Left renal pelvis (tissue), 4 donors: Measurements from ENCODE around the gene LINC01488. TPM values are rescaled to one million over a fixed set of nuclear protein-coding genes. Genes with fewer than 3 reads are reported as not detected.
A peak's percentile ranks its signal among the peaks of the same experiment; 100 is the strongest.

Experiments used
- DNase-seq, 4 donors: peaks; one replicate each; pipeline ENCODE4 v3.0.0-alpha.2; 2013; ENCODE audit warnings: low read depth in 4 of 4, low spot score in 3 of 4
- polyA plus RNA-seq, 4 donors: library from polyadenylated mRNA; unstranded; fragments of 120-200 nt; gene quantifications; one replicate each; pipeline ENCODE4 v1.2.1, GENCODE V29; 2013; ENCODE audit not compliant: insufficient read length in 4 of 4

Gene LINC01488
- under 1 TPM in 2 of 4 donors, not detected in 2; 0.04 to 0.05 TPM for polyA plus RNA-seq

DNA sequence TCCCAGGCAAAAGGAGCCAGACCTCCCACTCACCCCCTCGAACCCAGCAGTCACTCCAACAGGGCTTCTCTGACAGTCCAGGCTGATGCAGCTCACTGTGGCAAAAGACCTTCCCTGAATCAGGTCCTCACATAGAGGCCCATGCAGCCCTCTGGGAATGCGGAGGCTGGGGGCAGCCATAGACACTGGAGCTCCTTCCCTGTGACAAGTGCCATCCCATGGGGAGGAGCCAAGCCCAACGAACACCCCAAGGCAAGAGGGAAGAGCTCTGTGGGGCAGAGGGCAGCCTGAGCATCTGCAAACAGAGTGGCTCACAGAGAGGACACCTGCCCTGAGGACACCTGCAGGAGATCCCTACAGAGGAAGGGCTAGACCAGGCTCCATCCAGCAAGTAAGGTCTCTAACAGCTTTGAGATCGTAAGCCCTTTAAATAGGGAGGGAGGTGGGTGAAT, at the start of gene LINC01488:
LINC01488 (plus strand) TSS at position 271 of the 452 bp plus-strand sequence.
- no peak for DNase-seq

DNA sequence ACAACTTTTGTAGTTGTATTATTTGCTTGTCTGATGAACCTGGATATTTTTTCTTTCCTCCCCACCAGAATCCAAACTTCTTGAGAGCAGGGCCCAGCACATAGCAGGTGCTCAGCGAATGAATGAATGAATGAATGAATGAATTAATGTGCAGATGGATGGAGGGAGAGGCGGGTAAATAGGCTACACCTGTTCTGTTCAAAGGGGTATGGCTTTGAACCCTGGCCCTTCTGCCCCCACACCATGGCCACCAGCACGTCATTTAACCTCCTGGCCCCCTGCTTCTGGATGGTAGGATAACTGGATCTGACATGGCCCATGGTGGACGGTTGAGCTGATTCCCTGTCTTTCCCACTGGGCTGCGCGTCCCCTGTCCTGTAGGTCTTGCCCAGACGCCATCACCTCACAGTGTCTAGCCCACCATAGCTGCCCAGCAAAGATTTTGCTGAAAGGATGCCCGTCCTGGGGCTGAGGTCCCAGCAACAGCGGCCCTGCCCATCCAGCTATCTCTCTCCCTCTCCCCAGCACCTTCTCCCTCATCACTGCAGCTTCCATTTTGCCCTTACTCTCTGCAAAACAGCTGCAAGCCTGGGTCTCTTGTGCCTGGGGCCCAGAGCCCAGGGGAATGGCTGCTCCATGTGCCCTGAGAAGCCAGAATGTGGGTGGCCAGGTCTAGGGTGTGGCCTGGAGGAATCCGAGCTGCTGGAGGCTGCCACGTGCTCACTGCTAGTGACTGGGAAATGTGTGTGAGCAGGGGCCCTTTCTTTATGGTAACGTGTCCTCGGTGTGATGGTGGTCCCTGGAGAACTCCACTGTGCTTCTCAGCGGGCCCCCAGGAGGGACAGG, 49.3 kb upstream of the LINC01488 start:
- no peak for DNase-seq

DNA sequence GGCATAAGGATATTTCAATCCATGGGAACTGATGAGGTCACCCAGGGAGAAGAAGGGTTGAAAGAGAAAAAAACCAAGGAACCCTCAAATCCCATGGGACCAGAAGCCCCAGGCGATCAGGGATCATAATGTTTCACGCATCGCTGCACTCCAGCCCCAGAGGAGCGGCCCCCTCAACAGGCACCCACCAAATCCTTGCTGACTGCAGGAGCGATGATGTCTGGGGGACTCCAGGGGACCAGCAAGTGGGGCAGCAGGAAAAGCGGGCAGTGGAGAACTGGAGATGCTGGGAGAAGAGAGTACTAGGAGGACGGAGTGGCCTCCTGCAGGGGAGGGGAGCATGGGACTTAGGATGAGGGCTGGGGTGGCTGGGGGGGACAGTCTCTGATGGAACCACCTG, 47.7 kb upstream of the LINC01488 start:
- no peak for DNase-seq

DNA sequence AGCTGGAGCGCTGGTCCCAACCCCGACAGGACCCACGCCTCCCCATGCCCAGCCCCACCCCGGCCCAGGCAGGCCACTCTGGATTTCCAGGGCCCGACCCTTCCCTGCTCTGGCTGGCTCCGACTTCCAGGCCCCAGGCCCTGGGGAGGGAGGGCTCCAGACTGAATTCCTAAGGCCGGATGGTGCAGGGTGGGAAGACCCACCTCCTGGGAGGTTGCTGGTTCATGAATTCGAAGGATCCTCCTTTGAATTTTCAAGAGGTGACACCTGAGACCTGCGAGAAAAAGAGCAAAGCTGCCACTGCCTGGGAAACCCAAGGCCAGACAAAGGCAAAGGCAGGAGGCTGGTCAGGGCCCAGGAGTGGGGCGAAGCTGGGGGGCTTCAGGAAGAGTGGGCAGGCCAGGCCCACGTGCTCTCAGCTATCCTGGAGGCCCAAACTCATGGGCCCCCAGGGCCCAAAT, 47.0 kb upstream of the LINC01488 start:
- DNase-seq: no peak

DNA sequence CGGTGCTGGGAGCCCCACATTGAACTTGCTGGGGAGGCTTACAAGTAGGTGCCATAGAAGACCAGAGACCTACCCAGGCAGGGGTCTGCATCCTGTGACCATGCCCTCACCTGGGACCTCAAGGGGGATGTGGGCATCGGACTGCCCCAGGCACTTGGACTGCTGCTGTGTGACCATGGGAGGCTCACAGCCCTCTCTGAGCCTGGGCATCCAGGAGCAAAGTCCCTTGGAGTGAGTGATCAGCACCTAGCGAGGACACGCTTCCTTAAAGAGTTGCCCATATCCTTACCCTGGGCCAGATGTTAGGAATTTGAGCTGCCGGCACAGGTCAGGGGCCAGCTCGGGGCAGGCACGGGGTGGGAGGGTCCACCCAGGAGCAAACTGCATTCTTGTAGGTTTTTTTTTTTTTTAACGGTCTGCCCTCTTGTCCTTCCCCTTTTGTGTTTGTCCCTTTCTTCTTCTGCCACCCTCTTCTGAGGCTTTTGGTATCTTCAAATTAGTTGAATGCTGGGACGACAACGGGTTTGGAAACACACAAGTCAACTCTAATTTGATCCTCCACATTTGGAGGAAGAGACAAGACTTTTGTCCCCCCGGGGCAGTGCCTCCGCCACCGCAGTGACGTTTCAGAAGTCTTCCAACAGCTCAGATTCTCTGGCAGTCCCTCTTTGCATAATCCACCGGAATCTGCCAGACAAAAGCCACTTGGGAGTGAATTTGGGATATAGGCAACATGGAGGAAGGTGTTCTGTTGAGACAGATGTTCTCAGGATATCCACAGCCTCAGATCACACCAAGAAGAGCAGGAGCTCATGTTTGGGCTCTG, 46.1 kb upstream of the LINC01488 start:
- DNase-seq: no peak

DNA sequence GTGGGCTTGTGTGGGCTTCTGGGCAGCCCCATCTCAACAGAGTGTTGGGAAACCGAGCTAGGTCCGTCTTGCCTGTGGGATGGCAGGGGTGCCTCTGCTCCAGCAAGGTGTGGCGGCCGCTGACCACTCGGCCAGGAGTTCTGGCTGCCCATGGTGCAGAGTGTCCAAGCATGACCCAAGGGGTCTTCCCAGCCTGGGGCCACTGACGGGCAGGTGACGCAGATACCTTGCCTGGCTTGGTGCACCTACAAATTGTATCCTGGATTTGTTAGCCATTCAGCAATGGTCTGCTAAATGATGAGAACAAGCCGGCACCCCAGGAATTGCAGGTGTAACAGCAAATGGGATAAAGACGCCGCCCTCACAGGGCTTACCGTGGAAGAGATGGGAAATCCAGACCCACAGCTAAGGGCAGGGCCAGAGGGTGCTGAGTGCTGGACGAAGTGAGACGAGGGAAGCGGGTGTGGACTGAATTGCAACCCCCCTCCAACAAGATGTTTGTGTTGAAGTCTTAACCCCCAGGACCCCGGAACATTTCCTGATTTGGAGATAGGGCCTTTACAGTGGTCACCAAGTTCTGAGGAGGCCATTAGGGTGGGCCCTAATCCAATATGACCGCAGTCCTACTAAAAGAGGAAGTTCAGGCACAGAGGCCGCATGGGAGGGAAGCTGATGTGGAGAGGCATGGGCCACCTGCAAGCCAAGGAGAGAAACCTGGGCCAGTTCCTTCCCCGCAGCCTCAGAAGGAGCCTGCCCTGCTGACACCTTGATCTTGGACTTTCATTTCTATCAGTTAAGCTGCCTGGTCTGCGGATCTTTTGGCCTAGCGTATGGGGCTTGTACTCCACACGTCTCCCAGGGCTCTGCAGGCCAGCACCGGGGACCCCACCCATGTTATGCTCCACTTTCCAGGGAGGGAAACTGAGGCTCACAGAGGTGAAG, 45.2 kb upstream of the LINC01488 start:
- DNase-seq: no peak

DNA sequence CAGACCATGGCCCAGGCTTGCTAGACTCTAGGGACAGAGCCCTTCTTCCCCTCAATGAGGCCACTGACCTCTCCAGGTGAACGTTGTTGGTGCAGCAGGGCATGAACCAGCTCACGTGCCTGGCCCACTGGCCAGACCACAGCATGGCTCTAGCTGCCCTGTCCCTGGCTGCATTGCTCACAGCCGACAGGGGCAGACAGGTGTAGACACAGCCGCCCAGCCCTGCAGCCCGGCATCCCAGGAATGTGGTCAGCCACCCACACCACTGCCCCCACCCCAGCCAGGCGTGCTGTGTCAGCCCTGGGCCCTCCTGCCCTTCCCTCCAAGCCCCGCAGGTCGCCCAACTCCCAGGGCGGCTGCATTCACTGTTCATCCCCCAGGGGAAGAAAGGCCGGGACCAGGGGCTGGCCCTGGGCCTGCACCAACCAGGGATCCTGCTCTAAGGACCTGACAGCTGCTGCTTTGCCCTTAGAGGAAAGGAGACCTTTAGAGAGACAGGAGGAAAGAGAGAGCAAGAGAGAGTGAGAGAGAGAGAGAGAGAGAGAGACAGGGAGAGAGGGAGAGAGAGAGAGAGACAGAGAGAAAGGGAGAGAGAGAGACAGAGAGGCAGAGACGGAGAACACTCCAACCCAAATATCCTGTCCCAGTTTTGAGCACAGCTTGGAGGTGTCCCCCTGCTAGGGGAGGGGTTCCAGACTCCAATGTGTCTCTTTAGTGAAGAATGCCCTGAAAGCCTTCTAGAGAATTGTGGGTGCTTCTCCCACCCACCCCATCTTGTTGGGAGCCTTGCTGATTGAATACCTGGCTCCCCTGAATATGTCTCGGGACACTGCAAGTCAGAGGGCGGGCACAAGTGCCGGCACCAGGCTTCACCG, 44.2 kb upstream of the LINC01488 start:
- DNase-seq: no peak

DNA sequence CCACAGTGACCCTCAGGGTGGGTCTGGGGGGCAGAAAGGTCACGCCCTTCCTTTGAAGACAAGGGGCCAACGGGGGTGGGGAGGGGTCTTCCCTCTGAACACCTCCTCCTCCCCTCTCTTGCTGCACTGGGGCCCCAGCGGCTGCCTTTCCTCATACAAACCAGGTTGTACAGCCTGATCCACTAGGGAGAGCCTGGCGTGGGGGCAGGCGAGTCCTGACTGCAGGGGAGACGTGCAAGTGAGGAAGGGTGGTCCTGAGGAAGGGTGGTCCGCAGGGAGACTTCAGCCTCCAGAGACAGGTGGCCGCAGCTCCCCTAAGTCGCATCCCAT, 43.6 kb upstream of the LINC01488 start:
- DNase-seq: no peak

DNA sequence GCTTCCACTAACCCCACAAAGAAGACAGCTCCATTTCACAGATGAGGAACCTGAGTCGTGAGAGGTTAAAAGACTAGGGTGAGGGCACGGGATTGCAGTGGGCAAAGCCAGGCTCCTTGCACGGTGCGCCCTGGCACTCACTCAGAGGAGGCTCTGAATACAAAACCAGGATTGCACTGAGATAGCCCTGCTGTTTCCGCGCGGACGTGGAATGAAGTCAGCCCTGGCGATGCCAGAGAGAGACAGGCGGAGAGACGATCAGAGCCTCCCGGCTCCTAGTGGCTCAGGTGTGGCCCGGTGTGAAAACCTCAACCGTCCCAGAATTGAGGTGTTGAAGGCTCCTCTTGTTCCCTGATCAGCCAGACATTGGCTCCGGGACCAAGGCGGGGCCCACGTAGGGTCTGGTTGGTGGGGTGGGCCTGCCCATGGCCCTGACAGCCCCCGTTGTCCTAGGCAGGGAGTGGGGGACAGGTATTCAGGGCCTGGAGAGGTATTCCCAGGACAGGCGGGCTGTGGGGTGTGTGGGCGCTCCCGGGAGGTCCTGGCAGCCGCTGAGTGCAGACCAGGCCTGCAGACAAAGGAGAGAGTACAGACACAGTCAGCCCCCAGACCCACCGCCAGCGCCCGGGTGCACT, 43.1 kb upstream of the LINC01488 start:
- DNase-seq: no peak

DNA sequence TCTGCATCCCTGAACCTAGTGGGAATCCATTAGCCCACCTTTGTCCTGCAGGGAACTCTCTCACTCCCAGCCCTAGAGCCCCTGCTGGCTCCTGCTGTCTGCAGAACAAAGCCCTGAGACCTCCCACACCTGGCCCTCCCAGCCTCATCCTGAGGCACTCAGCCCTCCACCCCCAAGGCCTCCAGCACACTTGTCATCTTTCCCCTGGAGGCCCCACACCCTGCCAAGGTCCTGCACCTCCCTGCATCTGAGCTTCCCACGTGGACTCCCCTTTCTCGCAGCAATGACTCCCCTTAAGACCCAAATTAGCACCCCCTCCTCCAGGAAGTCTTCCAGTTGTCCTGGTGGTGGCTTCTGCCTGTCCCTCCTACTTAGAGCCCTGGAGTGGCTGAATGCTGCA, 42.3 kb upstream of the LINC01488 start:
- DNase-seq: no peak

DNA sequence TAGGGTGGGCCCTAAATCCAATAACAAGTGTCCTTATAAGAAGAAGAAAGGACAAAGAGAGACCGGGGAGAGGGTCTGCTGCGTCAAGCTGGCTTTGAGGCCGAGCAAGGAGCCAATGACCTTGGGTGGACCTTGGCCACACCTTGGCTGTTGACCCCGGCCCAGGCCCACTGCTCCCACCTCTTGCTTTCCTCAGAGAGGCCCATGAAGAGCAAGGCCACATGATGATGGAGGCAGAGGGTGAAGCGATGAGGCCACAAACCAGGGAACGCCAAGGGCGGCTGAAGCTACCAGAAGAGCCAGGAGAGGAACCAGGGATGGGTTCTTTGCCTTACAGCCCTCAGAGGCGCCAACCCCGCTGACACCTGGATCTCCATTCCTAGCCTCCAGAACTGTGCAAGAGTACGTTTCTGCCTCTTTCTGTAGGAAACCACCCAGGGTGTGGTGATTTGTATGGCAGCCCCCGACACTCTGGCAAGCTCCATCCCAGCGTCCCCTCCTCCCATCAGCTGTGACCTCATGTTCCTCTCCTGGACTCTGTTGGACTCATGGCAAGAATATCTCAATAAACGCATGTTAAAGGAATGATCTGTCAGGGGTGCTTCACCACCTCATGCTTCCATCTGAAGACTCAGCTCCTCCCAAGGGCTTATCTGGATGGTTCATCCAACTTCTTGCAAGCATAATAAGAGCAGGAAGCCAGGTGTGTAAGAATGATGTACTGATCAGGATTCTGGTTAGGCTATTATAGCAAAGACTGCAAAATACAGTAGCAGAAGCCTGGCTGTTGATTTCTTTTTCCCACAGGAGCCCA, 41.6 kb upstream of the LINC01488 start:
- DNase-seq: no peak

DNA sequence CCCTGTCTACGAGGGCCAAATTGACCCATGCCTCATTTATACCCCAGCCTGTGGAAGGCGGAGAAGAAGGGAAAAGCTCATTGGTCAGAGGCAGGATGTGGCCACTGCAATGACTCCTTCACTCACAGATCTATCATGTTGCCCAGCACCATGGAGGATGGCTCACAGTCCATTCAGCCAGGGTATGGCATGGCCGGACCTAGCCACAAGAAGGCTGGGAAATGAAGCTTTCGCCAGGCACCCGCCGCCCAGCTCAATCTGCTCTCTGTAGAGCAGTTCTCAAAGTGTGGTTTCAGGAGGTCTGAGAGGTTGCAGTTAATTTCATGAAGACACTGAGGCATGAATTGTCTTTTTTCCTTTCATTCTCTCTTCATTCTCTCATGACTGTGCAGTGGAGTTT, 40.6 kb upstream of the LINC01488 start:
- DNase-seq: no peak

DNA sequence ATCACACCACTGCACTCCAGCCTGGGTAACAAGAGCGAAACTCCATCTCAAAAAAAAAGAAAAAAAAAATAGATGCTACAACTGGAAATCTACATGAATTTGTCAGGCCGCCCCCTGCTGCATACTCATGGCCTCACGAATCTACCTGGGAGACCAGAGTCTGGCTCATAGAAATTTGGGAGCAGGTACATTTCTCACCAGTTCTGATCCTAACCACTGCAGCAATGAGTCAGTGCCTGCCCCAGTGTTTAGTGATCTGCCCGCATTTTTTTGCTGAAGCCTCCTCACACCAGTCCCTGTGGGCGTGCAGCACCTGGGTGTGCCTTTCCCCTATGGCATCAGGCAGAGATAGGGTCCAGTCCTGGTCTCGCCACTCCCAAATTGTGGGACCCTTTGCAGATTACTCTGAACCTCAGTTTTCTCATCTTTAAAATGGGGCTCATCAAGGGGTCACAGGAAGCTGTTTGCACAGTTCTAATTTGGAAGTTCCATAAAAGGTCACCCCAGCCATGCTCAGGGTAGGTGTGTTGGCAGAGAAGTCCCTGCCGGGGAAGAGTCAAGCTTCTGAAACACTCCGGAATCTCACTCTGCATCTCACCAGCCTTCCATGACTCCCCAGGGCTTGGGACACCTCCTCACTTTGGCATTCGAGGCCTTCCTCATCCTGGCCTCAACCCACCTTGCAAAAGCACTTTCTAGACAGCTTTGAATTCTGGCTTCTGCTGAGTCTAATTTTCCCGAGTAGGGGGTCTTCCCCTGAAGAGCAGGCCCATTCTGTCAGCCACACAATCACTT, 39.3 kb upstream of the LINC01488 start:
- no peak for DNase-seq

DNA sequence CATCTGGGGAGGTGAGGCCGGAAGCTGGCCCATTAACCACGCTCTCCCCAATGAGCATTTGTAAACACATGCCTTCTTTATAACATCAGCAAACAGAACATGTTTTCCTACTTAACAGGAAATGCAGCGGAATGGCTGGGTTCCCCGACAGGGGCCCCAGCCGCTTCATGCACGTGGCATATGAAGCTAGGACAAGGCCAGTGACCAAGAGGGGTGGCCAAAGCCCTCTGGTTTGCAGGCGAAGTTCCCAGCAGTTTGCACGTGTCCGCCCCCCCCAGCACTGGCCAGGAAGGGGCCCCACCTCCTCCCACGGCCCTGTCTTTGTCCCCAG, 38.7 kb upstream of the LINC01488 start:
- peak in 1 of 4 donors; percentile 57 for DNase-seq

DNA sequence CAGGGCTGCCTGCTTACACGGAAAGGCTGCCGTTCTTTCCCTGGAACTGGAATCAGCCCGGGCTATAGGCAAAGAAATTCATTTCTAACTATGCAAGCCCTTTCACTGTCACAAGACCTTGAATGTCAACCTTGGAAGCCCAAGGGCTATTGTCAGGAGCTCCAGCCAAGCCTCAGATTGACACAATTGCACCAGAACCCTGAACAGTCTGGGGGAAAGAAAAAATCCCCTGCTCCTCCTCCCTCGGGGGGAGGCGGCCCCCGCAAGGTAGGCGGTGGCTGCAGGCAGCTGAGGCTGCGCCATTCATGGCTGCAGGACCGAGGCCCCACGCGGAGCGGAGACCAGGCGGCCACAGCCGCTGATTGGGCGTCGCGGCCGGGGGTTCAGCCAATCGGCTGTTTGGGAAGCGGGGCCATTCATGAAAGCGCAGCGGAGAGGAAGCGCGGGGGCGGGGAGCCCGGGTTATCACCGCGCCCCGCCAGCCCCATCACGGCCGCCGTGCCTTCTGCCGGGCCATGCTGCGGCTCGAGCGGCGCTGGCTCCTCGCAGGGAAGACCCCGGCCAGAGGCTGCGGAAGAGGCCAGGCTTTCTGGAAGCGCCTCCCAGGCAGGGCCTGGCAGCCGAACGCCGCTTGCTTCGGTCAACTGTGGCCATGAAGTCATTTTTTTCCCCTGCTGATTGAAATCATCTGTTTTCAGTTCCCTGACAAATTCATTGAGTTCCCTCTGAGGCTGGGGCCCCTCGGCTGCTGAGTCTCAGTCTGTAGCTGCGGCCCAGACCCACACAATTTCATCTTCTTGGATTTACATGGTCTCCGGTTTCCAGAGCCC, 38.1 kb upstream of the LINC01488 start:
- DNase-seq: peak; percentile 79 to 86 (median 84)

DNA sequence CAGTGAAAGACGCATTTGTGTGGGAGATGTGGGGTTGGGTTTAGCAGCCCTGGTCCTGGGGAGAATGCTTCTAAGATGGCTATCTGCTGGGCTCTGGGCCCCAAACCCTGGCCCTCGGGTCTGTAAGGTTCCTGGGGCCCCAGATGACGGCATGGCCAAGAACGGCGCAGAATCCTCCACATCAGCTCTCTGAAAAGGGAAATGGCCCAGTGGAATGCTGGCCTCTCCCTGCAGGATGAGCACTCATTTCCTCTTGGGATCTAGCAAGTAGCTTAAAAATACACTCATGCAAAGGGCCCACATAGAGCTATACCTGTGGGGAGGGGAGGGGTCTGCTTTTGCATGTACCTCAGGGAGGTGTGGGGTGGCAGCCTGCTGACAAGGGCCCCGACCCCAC, 37.5 kb upstream of the LINC01488 start:
- no peak for DNase-seq
